Loucy (cell line): ENCODE measurements around the gene GIT2.

Experiments used
- EZH2phosphoT487 ChIP-seq: fragments of 200-600 bp; IDR thresholded peaks from 2 replicates; pipeline ENCODE4 v1.6.1; 2018; ENCODE audit warnings: antibody characterized with exemption, mild to moderate bottlenecking, moderate library complexity, borderline replicate concordance
- TF ChIP-seq, protein P1 (sequence below): fragments of 200-600 bp; sonication (generic); conservative IDR thresholded peaks from 2 replicates; pipeline ENCODE4 v1.5.1; 2014; ENCODE audit warnings: mild to moderate bottlenecking, antibody characterized with exemption, low read length

- TF ChIP-seq, protein P1, sequence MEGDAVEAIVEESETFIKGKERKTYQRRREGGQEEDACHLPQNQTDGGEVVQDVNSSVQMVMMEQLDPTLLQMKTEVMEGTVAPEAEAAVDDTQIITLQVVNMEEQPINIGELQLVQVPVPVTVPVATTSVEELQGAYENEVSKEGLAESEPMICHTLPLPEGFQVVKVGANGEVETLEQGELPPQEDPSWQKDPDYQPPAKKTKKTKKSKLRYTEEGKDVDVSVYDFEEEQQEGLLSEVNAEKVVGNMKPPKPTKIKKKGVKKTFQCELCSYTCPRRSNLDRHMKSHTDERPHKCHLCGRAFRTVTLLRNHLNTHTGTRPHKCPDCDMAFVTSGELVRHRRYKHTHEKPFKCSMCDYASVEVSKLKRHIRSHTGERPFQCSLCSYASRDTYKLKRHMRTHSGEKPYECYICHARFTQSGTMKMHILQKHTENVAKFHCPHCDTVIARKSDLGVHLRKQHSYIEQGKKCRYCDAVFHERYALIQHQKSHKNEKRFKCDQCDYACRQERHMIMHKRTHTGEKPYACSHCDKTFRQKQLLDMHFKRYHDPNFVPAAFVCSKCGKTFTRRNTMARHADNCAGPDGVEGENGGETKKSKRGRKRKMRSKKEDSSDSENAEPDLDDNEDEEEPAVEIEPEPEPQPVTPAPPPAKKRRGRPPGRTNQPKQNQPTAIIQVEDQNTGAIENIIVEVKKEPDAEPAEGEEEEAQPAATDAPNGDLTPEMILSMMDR = no peak
- TF ChIP-seq EZH2phosphoT487 = no peak
Measured at GRCh38 chr12:109963330-109963729, 32.8 kb downstream of the GIT2 start.
